ENCODE data around the gene SIRT1.

DNA sequence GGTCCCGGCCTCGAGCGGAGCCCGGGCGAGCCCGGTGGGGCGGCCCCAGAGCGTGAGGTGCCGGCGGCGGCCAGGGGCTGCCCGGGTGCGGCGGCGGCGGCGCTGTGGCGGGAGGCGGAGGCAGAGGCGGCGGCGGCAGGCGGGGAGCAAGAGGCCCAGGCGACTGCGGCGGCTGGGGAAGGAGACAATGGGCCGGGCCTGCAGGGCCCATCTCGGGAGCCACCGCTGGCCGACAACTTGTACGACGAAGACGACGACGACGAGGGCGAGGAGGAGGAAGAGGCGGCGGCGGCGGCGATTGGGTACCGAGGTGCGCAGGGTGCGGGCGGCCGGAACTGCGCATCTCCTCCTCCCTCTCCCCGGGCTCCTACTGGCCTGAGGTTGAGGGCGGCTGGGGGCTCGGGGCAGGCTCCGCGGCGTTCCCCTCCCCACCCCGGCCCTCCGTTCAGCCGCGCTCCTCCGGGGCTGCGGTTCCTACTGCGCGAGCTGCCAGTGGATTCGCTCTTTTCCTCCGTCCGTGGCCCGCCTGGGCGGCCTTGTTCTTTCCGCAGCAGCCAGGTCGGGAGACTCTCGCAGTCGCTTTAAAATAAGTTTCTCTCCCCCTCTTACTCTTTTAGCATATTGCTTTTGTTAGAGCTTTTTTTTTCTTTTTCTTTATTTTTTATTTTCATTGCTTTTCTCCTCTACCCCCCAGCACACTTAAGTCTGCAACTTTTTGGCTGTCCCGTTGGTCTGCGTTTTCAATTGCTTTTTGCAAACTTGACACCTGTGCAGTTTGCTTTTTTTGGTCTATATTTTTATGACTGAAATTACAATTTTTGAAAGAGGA lies 600 bp downstream of the SIRT1 start:
- TF ChIP-seq ZNF274 (IDR thresholded peaks at IDR 0.05; ENCODE audit: low read depth, low read length) (no peak), SUZ12 (IDR thresholded peaks at IDR 0.05; ENCODE audit: extremely low read depth, insufficient read depth, insufficient read length) (no peak)

Measured in NT2/D1 (cell line).